HUDEP-2 (cell line): ENCODE results near the gene GADD45GIP1.
A peak's percentile ranks its signal among the peaks of the same experiment; 100 is the strongest.

ENCODE experiments used
- DNase-seq, 76 experiments: peaks; one replicate each; lab custom pipeline; 2025; ENCODE audit not compliant: unreplicated experiment in 76 of 76; lab: John Stamatoyannopoulos, UW

GADD45GIP1 gene

GRCh38 chr19:12956446-12957388 is at the start of gene GADD45GIP1:
Gene GADD45GIP1 (minus strand): TSS chr19:12957223. CDS start chr19:12957212, 11 bp downstream.
- peak in 69 of 76 experiments; percentile 47 to 91 (median 78) for DNase-seq

GRCh38 chr19:13005861-13006370 is 48.9 kb upstream of the GADD45GIP1 start:
- DNase-seq, result peak in 2 of 76 experiments; percentile 16 to 19

- DNase-seq, result no peak
These were observed 48.2 kb upstream of the GADD45GIP1 start for GRCh38 chr19:13005253-13005652.

GRCh38 chr19:13004273-13004672 is 47.2 kb upstream of the GADD45GIP1 start:
- no peak for DNase-seq

- no peak for DNase-seq
These were observed 46.1 kb upstream of the GADD45GIP1 start for GRCh38 chr19:13003081-13003480.

GRCh38 chr19:13002166-13002898 is 45.3 kb upstream of the GADD45GIP1 start:
- DNase-seq, result no peak

GRCh38 chr19:13001502-13002165 is 44.6 kb upstream of the GADD45GIP1 start:
- DNase-seq, result no peak

GRCh38 chr19:13001166-13001501 is 44.1 kb upstream of the GADD45GIP1 start:
- no peak for DNase-seq

GRCh38 chr19:12997967-12998940 is 41.2 kb upstream of the GADD45GIP1 start:
- no peak for DNase-seq

- DNase-seq, result no peak
These were observed 40.4 kb upstream of the GADD45GIP1 start for GRCh38 chr19:12997179-12997966.

GRCh38 chr19:12996406-12997094 is 39.5 kb upstream of the GADD45GIP1 start:
- DNase-seq, result peak in 2 of 76 experiments; percentile 41 to 69

GRCh38 chr19:12995596-12996405 is 38.8 kb upstream of the GADD45GIP1 start:
- DNase-seq, result peak in 14 of 76 experiments; percentile 22 to 49 (median 34)

GRCh38 chr19:12994701-12995595 is 37.9 kb upstream of the GADD45GIP1 start, which contains the start of gene NFIX:
Gene NFIX (plus strand): TSS chr19:12995475. CDS start chr19:12995838, 363 bp downstream.
- DNase-seq, result peak in 53 of 76 experiments; percentile 17 to 78 (median 56)

GRCh38 chr19:12993562-12993961 is 36.5 kb upstream of the GADD45GIP1 start:
- no peak for DNase-seq

GRCh38 chr19:12992729-12993128 is 35.7 kb upstream of the GADD45GIP1 start:
- no peak for DNase-seq

GRCh38 chr19:12991296-12991695 is 34.3 kb upstream of the GADD45GIP1 start:
- DNase-seq, result no peak
